Measurements from ENCODE around the gene GAL3ST2. TPM values are rescaled to one million over a fixed set of nuclear protein-coding genes. Genes with fewer than 3 reads are reported as not detected.
"Not testable (repeated sequence)": the region's sequence is repeated elsewhere in the genome, so short reads cannot be mapped to it uniquely, and the experiment has no call there.

GAL3ST2 gene
- total RNA-seq, 2 experiments from 2014 or later = 0.20 TPM; not detected in 1

DNA sequence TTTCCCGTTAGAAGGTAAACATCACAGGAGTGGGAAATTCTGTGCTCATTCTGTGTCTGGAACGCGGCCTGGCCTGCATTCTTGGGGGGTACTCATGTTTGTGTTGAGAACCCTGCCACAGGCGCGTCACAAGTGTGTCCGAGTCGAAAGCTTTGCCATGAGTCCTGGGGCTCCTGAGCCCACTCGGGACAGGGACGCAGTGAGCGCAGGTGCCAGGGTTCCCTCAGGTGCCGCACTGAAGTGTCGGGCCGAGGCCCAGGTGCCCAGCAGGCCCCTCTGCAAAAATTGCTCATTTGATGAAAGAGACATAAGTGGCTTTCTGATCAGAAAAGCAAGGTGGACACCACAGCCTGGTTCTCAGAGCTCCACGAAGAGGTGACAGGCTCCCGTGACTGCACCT lies 37.4 kb upstream of the GAL3ST2 start:
- H3K4me3 Mint-ChIP-seq = no peak overlapping the region
- peaks cover 36% of the 10 kb centered on the region for H3K4me1 Mint-ChIP-seq
- CTCF ChIA-PET = interaction anchor here (2.2 to 2.4 kb wide), 2 partner anchors 24 to 139 kb away, joined by 9 to 14 read pairs; no protein-coding TSS in a partner anchor
- H3K36me3 Mint-ChIP-seq = peaks cover 2% of the 10 kb centered on the region
- no peaks in the 10 kb centered on the region for H3K27me3 Mint-ChIP-seq
- DNase-seq = no peak
- no peaks in the 10 kb centered on the region for H3K9me3 Mint-ChIP-seq (ENCODE audit: low read depth)
- ATAC-seq = no peak
- H3K27ac Mint-ChIP-seq = no peak overlapping the region

DNA sequence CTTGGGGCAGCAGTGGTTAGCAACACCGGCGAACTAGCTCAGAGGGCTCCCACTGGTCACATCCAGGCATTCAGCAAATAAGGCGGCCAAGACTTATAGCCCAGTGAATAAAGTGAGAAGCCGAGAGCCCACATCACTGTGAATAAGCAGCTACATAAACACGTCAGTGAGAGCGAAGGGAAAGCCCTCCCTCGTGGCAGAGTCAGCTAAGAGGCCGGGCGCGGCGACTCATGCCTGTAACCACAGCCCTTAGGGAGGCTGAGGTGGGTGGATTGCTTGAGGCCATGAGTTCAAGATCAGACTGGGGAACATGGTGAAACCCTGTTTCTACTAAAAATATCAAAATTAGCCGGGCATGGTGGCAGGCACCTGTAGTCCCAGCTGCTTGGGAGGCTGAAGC lies 37.0 kb upstream of the GAL3ST2 start:
- H3K27ac Mint-ChIP-seq = no peak overlapping the region
- no peaks in the 10 kb centered on the region for H3K9me3 Mint-ChIP-seq (ENCODE audit: low read depth)
- no peaks in the 10 kb centered on the region for H3K27me3 Mint-ChIP-seq
- H3K36me3 Mint-ChIP-seq = peaks cover 5% of the 10 kb centered on the region
- ATAC-seq = no peak
- no peak overlapping the region for H3K4me3 Mint-ChIP-seq
- H3K4me1 Mint-ChIP-seq = peaks cover 36% of the 10 kb centered on the region
- DNase-seq = peak; percentile 51
- CTCF ChIA-PET = interaction anchor here (0.9 to 2.4 kb wide), 3 partner anchors 23 to 139 kb away, joined by 4 to 14 read pairs (median 9); partner anchors contain the start of gene ING5

GRCh38 chr2:241741016-241741415 lies 35.6 kb upstream of the GAL3ST2 start:
- Mint-ChIP-seq H3K4me3 (peak overlapping the region; percentile 35), H3K4me1 (peaks cover 32% of the 10 kb centered on the region), H3K9me3 (ENCODE audit: low read depth) (peaks cover 1% of the 10 kb centered on the region), H3K36me3 (peaks cover 17% of the 10 kb centered on the region), H3K27me3 (no peaks in the 10 kb centered on the region), H3K27ac (no peak overlapping the region)
- peak; percentile 51 for ATAC-seq
- peak; percentile 62 for DNase-seq
- CTCF ChIA-PET = interaction anchor here (2.2 to 2.4 kb wide), 2 partner anchors 22 to 137 kb away, joined by 9 to 14 read pairs; no protein-coding TSS in a partner anchor

- H3K27ac Mint-ChIP-seq = no peak overlapping the region
- H3K4me3 Mint-ChIP-seq = no peak overlapping the region
- H3K4me1 Mint-ChIP-seq = peaks cover 31% of the 10 kb centered on the region
- DNase-seq (no peak), ATAC-seq (no peak)
- H3K9me3 Mint-ChIP-seq (ENCODE audit: low read depth) = peaks cover 3% of the 10 kb centered on the region
- peaks cover 23% of the 10 kb centered on the region for H3K36me3 Mint-ChIP-seq
- CTCF ChIA-PET = no interaction called here
- no peaks in the 10 kb centered on the region for H3K27me3 Mint-ChIP-seq
Observed at GRCh38 chr2:241742320-241742939, 34.2 kb upstream of the GAL3ST2 start.

GRCh38 chr2:241743008-241743407 lies 33.6 kb upstream of the GAL3ST2 start:
- H3K27me3 Mint-ChIP-seq; DNase-seq; ATAC-seq; CTCF ChIA-PET; H3K9me3 Mint-ChIP-seq (ENCODE audit: low read depth); H3K4me3 Mint-ChIP-seq; H3K27ac Mint-ChIP-seq: not testable (repeated sequence)
- Mint-ChIP-seq H3K36me3 (peaks cover 23% of the 10 kb centered on the region), H3K4me1 (peaks cover 26% of the 10 kb centered on the region)

DNA sequence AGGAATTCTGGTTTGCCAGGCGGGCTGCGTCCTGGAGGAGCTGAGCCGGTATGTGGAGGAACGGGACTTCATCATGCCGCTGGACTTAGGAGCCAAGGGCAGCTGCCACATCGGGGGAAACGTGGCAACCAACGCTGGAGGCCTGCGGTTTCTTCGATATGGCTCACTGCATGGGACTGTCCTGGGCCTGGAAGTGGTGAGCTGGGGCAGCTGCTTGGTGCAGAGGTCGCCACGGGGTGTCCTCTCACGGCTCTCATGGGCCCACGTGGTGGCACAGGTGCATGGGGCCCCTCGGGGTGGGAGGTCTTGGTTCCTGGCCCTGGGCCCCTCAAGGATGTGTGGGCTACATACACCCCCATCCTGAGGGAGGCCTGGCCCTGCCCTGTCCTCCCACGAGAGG lies 33.0 kb upstream of the GAL3ST2 start:
- no peaks in the 10 kb centered on the region for H3K27me3 Mint-ChIP-seq

DNA sequence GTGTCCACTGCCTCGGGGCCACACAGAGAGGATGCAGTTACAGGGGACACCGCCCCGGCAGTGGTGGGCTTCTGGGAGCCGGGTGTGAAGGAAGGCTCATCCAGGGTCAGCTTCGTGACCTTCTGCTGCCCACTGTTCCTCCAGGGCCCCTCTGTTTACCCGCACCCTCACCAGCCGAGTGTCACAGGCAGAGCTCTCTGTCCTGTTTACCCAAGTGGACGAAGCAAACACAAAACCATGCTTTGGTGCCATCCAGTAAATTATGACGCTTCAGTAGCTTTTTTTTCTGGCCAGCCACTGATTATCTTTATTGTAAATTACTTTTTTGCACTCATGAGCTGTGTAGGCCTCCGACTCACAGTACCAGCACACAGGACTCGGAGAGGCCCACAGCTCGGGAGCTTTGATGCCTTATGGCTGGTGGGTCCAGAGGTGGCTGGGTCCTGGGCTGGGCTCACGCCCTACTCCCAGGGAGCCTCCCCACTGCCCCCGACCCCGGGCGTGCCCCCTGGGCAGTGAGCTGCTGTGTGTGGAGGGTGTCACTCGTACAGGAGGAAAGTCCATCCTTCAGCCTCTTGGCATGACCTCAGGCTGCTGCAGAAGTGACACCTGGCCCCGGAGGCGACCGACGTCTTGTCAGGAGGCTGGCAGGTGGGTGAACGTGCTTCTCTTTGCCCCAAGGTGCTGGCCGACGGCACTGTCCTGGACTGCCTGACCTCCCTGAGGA lies 32.4 kb upstream of the GAL3ST2 start:
- peaks cover 24% of the 10 kb centered on the region for H3K4me1 Mint-ChIP-seq
- no peaks in the 10 kb centered on the region for H3K27me3 Mint-ChIP-seq
- CTCF ChIA-PET = interaction anchor here (0.8 kb wide), 1 partner anchor 128 kb away, joined by 4 read pairs; no protein-coding TSS in a partner anchor
- no peak overlapping the region for H3K27ac Mint-ChIP-seq
- H3K9me3 Mint-ChIP-seq (ENCODE audit: low read depth) = peaks cover 3% of the 10 kb centered on the region
- no peak overlapping the region for H3K4me3 Mint-ChIP-seq
- H3K36me3 Mint-ChIP-seq = peaks cover 28% of the 10 kb centered on the region
- no peak for DNase-seq
- no peak for ATAC-seq

More for the DNA sequence above, 33.0 kb upstream of the GAL3ST2 start:
- CTCF ChIA-PET = no interaction called here
- DNase-seq = no peak
- Mint-ChIP-seq H3K4me3 (no peak overlapping the region), H3K27ac (no peak overlapping the region), H3K9me3 (ENCODE audit: low read depth) (peaks cover 3% of the 10 kb centered on the region), H3K36me3 (peaks cover 23% of the 10 kb centered on the region), H3K4me1 (peaks cover 26% of the 10 kb centered on the region)
- no peak for ATAC-seq

GRCh38 chr2:241745276-241745675 lies 31.3 kb upstream of the GAL3ST2 start:
- ATAC-seq (no peak), DNase-seq (no peak)
- peaks cover 31% of the 10 kb centered on the region for H3K36me3 Mint-ChIP-seq
- H3K4me1 Mint-ChIP-seq = peaks cover 13% of the 10 kb centered on the region
- H3K27ac Mint-ChIP-seq = no peak overlapping the region
- no peaks in the 10 kb centered on the region for H3K27me3 Mint-ChIP-seq
- peaks cover 3% of the 10 kb centered on the region for H3K9me3 Mint-ChIP-seq (ENCODE audit: low read depth)
- CTCF ChIA-PET = interaction anchor here (1.2 kb wide), 1 partner anchor 44 kb away, joined by 3 read pairs; the partner anchor contains the start of gene ING5
- H3K4me3 Mint-ChIP-seq = no peak overlapping the region

GRCh38 chr2:241746084-241746483 lies 30.5 kb upstream of the GAL3ST2 start:
- H3K9me3 Mint-ChIP-seq (ENCODE audit: low read depth) = peaks cover 3% of the 10 kb centered on the region
- ATAC-seq = no peak
- CTCF ChIA-PET = interaction anchor here (1.2 kb wide), 1 partner anchor 45 kb away, joined by 3 read pairs; the partner anchor contains the start of gene ING5
- no peak for DNase-seq
- peaks cover 6% of the 10 kb centered on the region for H3K4me1 Mint-ChIP-seq
- H3K4me3 Mint-ChIP-seq = no peak overlapping the region
- peaks cover 31% of the 10 kb centered on the region for H3K36me3 Mint-ChIP-seq
- no peak overlapping the region for H3K27ac Mint-ChIP-seq
- no peaks in the 10 kb centered on the region for H3K27me3 Mint-ChIP-seq

DNA sequence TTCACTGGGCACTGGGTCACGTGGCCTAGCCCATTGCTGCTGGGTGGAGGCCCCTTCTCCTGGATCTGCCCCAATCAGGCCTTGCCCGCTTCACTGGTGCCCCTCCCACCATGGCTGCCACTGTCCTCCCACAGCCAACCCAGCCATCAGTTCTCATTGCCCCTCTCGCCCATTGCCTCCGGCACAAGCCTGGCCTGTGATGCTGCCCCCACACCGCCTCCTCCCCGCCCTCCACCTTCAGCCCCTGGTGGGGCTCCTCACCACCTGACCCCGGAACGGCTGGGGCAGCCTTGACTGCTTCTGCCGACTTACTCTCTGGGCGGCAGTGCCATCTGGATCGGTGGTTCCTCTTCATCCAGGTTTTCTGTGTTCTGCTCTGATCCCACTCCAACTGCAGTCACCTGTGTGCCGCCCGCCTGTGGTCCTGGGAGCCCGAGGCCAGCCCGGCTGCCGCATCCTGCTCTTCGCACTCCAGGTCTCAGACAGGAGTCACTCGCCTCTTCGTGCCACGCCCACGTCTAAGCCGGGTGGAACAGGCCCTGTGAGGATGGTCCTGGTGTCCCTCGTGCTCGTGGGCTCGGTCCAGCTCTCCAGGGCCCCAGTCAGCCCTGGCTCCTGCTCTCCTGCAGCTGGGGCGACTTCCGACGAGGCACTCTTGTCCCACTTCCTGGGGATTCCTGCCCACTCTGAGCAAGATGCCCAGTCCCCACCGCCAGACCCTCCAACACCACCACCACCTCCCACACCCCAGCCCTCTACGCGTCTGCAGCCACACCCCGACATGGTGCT lies 28.0 kb upstream of the GAL3ST2 start:
- Mint-ChIP-seq H3K27me3 (no peaks in the 10 kb centered on the region), H3K4me1 (peaks cover 4% of the 10 kb centered on the region), H3K36me3 (peaks cover 31% of the 10 kb centered on the region), H3K9me3 (ENCODE audit: low read depth) (peaks cover 3% of the 10 kb centered on the region), H3K27ac (no peak overlapping the region), H3K4me3 (no peak overlapping the region)
- DNase-seq (no peak), ATAC-seq (no peak)
- CTCF ChIA-PET = no interaction called here

GRCh38 chr2:241750076-241750840 lies 26.4 kb upstream of the GAL3ST2 start:
- Mint-ChIP-seq H3K36me3 (peaks cover 23% of the 10 kb centered on the region), H3K9me3 (ENCODE audit: low read depth) (peaks cover 3% of the 10 kb centered on the region), H3K4me3 (no peak overlapping the region), H3K27ac (no peak overlapping the region), H3K4me1 (peaks cover 4% of the 10 kb centered on the region), H3K27me3 (no peaks in the 10 kb centered on the region)
- CTCF ChIA-PET = no interaction called here
- ATAC-seq (no peak), DNase-seq (no peak)

GRCh38 chr2:241751152-241751551 lies 25.5 kb upstream of the GAL3ST2 start:
- Mint-ChIP-seq H3K9me3 (ENCODE audit: low read depth) (peaks cover under 1% of the 10 kb centered on the region), H3K27me3 (no peaks in the 10 kb centered on the region), H3K4me3 (no peak overlapping the region), H3K36me3 (peaks cover 14% of the 10 kb centered on the region), H3K27ac (no peak overlapping the region), H3K4me1 (peaks cover 4% of the 10 kb centered on the region)
- DNase-seq = no peak
- no peak for ATAC-seq
- CTCF ChIA-PET = no interaction called here

GRCh38 chr2:241751776-241752175 lies 24.8 kb upstream of the GAL3ST2 start:
- CTCF ChIA-PET = no interaction called here
- Mint-ChIP-seq H3K27ac (no peak overlapping the region), H3K4me1 (peaks cover 4% of the 10 kb centered on the region), H3K4me3 (no peak overlapping the region), H3K9me3 (ENCODE audit: low read depth) (no peaks in the 10 kb centered on the region), H3K27me3 (no peaks in the 10 kb centered on the region), H3K36me3 (peaks cover 11% of the 10 kb centered on the region)
- DNase-seq (no peak), ATAC-seq (no peak)

Data from activated CD8-positive, alpha-beta memory T cell treated with anti-CD3 and anti-CD28 coated beads, Interleukin-2, amount 10 ng/mL, durations not matched to agents 7 days and 5 days (primary cell).